PC-9 (cell line): ENCODE measurements around the gene PRKG1.

ENCODE experiments used
- CTCF ChIP-seq: fragments of 200-600 bp; sonication (generic); conservative IDR thresholded peaks from 2 replicates; pipeline ENCODE4 v1.6.1; 2017; ENCODE audit warnings: mixed run types, antibody characterized with exemption, mild to moderate bottlenecking, moderate library complexity
- EZH2 ChIP-seq: fragments of 200-600 bp; sonication (generic); IDR thresholded peaks from 2 replicates; pipeline ENCODE4 v1.8.0; 2017; ENCODE audit warnings: antibody characterized with exemption, low read depth

DNA sequence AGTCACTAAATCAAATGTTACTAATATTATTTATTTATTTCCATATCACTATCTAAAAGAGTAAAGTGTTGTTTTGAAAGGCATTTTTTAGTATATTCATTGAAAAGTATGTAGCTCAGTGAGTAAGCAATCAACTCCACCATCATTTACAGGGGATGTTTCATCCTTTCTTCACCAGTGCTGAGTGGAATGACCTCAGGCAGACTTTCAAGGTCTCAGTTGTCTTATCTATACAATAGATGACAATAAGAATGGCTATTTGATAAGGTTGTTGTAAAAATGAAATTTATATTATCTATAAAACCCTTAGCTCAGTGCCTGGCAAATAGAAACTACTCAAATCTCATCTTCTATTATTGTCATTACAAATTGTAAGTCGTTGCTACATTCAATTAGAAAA is 829.4 kb downstream of the PRKG1 start:
- no peak for TF ChIP-seq CTCF
- no peak for TF ChIP-seq EZH2
